Stimulated activated CD8-positive, alpha-beta memory T cell treated with anti-CD3 and anti-CD28 coated beads, Interleukin-15, amount 100 ng/mL, for 24 hours (primary cell): Measurements from ENCODE around the gene CACNA1E.
"Not testable (repeated sequence)": the region's sequence is repeated elsewhere in the genome, so short reads cannot be mapped to it uniquely, and the experiment has no call there.

Experiments
- DNase-seq: peaks from one replicate; pipeline ENCODE4 v3.0.0-alpha.2; 2020; ENCODE audit warnings: low read depth

Gene CACNA1E

GRCh38 chr1:181813266-181813665 is 329.9 kb downstream of the CACNA1E start:
- DNase-seq = no peak

- DNase-seq = no peak
These were observed 333.3 kb downstream of the CACNA1E start for GRCh38 chr1:181816608-181817007.

- DNase-seq = no peak
These were observed 333.8 kb downstream of the CACNA1E start for GRCh38 chr1:181817091-181817490.

GRCh38 chr1:181818459-181818858 is 335.1 kb downstream of the CACNA1E start:
- no peak for DNase-seq

- DNase-seq = no peak
These were observed 335.6 kb downstream of the CACNA1E start for GRCh38 chr1:181818943-181819342.

GRCh38 chr1:181821701-181822100 is 338.4 kb downstream of the CACNA1E start:
- no peak for DNase-seq

- DNase-seq = not testable (repeated sequence)
These were observed 349.0 kb downstream of the CACNA1E start for GRCh38 chr1:181832173-181832880.

- no peak for DNase-seq
These were observed 362.8 kb downstream of the CACNA1E start for GRCh38 chr1:181846001-181846645.

- DNase-seq = no peak
These were observed 363.4 kb downstream of the CACNA1E start for GRCh38 chr1:181846681-181847080.

GRCh38 chr1:181849071-181849470 is 365.8 kb downstream of the CACNA1E start:
- DNase-seq = no peak

GRCh38 chr1:181854212-181854611 is 370.9 kb downstream of the CACNA1E start:
- not testable (repeated sequence) for DNase-seq

- DNase-seq = no peak
These were observed 372.1 kb downstream of the CACNA1E start for GRCh38 chr1:181855380-181855779.
